GM11168 (cell line): ENCODE measurements around the gene OR2M4.
"Not testable (repeated sequence)": the region's sequence is repeated elsewhere in the genome, so short reads cannot be mapped to it uniquely, and the experiment has no call there.

Experiments used
- in situ Hi-C: fragments of 300-500 bp; cut with MboI; formaldehyde crosslinking; loops from one replicate; pipeline ENCODE4 v1.12.0; 2022; ENCODE audit warnings: low sequenced_read_pairs; ENCODE audit not compliant: unreplicated experiment

Gene OR2M4, protein sequence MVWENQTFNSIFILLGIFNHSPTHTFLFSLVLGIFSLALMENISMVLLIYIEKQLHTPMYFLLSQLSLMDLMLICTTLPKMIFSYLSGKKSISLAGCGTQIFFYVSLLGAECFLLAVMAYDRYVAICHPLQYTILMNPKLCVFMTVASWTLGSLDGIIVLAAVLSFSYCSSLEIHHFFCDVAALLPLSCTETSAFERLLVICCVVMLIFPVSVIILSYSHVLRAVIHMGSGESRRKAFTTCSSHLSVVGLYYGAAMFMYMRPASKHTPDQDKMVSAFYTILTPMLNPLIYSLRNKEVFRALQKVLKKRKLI

DNA sequence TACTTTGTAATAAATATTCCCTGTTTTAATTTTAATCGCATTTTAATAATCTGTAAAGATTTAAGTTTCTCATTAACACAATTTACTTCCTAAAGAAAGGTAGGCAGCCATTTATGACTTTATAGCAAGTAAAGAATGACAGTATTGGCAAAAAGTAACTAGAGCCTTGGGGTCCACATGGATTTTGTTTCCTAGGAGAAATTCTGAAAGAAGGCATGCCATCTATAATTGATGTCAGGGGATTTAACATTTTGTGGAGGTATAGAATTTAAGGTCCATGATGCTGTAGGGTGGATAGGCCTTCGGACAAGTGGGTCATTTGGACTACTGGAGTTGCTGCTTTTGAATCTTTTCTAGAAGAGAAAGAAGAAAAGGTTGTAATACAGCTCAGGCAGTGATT lies at the start of gene OR2M4:
Gene OR2M4, plus strand, starts transcription at position 301 of the 400 bp plus-strand sequence. CDS start 7,512 bp downstream, outside the sequence.
- in situ Hi-C loops = no loop called here

DNA sequence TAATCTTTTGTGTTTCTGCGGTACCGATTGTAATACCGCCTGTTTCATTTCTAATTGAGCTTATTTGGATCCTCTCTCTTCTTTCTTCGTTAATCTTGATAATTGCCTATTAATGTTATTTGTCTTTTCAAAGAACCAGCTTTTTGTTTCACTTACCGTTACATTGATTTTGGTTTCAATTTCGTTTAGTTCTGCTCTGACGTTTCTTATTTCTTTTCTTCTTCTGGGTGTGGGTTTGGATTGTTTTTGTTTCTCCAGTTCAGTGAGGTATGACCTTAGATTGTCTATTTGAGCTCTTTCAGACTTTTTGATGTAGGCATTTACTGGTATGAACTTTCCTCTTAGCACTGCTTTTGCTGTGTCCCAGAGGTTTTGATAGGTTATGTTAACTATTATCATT lies 47.2 kb upstream of the OR2M4 start:
- in situ Hi-C loops = no loop called here

DNA sequence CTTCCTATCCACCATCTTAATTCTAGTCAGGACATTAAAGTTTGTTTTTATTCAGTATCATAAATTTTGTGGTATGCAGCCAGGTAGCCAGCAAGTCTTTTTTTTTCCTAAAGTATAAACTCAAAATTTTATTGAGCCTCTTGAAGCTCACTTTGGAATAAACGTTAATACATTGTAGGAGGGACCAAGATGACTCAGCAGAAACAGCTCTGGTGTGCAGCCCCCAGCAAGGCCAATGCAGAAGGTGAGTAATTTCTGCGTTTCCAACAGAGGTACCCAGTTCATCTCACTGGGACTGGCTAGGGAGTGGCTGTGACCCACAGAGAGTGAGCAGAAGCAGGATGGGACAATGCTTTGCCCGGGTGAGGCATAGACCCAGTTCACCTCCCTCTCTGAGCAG lies 43.9 kb upstream of the OR2M4 start:
- in situ Hi-C loops = no loop called here

DNA sequence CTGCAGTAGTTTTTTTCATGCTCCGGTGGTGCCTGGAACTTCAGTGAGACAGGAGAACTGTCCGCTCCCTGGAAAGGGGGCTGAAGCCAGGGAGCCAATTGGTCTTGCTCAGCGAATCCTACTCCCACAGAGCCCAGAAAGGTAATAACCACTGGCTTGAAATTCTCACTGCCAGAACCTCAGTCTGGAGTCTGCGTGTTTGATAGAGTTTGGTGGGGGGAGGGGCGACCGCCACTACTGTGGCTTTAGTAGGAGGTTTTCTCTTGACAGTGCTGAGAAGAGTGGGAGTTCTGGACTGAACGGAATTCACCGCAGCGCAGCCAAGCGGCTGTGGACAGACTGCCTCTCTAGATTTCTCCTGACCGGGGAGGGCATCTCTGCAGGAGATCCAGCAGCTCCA lies 42.2 kb upstream of the OR2M4 start:
- in situ Hi-C loops = no loop called here

DNA sequence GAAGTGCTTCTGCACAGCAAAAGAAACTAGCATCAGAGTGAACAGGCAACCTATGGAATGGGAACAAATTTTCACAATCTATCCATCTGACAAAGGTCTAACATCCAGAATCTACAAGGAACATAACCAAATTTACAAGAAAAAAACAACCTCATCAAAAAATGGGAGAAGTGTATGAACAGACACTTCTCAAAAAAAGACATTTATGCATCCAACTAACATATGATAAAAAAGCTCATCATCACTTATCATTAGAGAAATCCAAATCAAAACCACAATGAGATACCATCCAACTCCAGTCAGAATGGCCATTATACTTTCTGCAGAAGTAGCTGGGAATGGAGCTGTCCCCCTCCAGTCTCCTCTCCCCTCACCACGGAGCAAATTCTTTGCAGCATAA lies 37.1 kb upstream of the OR2M4 start:
- in situ Hi-C loops = no loop called here

DNA sequence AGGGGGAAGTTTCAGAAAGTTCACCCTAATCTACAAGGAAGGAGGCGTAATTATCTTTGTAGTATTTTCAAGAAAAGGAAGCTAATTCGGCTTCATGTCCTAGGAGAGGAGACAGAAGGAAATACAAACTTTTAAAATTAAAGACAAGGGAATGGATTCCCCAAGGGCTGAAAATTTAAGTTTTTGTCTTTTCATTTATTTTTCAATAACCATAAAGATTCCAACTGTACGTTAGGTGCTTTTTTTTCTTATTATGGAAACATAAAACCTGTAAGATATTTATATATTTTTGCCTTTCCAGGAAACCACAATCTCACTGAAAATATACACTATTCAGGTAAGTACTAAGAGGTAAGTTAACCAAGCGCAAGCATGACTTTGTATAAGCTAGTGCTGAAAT lies 34.3 kb upstream of the OR2M4 start, which contains the start of gene OR2M3:
Gene OR2M3, plus strand, starts transcription at position 301 of the 400 bp plus-strand sequence. CDS start 5,803 bp downstream, outside the sequence.
- in situ Hi-C loops = no loop called here

DNA sequence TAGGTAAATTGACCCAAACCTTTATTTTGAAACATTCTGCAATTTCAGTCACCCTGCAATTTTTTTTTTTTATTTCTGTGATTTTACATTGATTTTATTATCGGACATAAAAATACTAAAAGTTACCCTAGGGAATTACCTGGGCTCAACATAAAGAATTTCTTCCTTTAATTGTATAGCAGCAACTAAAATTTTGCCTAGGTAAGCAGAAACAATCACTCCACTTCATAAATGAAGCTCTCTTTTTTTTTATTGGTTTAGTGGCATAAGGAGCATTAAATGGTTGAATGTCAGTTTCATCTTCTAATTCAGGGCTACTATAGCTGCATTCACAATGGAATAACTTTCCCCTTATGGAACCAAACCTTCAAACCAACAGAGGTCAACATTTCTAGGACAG lies 15.3 kb upstream of the OR2M4 start:
- in situ Hi-C loops = no loop called here

DNA sequence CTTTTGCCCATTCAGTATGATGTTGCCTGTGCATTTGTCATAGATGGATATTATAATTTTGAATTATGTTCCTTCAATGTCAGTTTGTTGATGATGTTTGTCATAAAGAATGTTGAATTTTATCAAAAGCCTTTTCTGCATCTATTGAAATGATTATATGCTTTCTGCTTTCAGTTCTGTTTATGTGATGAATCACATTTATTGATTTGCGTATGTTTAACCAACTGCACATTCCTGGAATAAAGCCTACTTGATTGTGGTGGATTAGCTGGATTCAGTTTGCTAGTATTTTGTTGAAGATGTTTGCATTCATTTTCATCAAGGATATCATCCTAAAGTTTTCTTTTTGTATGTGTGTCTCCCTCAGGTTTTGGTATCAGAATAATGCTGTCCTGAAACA lies 5.7 kb upstream of the OR2M4 start:
- in situ Hi-C loops = no loop called here

DNA sequence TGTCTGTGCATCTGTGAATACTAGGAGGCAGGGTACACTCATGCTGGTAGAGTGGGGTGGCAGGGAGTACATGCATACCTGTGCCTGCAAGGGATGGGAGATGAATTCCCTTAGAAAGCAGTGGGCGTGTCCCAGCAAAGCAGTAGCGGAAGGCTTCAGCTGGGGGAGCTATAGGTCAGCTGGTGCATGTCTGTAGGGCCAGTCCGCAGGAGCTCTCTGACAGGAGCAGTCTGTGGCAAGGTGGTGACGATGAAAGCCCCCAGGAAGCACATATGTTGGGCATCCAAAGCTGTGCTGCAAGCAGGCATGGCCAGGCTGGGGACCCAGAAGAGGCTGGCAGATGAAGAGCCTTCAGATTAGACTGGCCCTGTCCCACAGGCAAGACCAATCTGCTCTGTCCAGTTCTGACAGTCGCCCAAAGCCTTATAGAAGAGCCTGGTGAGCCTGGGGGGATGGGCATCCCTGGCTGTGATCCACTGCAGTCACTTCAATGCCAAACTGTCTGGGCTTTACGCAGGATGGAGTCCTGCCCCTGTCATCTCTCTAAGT lies 1.8 kb upstream of the OR2M4 start:
- in situ Hi-C loops = no loop called here

DNA sequence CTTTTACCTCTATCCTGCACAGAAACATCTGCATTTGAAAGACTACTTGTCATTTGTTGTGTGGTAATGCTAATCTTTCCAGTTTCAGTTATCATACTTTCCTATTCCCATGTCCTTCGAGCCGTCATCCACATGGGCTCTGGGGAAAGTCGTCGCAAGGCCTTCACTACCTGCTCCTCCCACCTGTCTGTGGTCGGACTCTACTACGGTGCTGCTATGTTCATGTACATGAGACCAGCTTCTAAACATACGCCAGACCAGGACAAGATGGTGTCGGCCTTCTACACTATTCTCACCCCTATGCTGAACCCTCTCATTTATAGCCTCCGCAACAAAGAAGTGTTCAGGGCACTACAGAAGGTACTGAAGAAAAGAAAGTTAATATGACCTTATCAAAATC lies 8.3 kb downstream of the OR2M4 start:
- in situ Hi-C loops = no loop called here

DNA sequence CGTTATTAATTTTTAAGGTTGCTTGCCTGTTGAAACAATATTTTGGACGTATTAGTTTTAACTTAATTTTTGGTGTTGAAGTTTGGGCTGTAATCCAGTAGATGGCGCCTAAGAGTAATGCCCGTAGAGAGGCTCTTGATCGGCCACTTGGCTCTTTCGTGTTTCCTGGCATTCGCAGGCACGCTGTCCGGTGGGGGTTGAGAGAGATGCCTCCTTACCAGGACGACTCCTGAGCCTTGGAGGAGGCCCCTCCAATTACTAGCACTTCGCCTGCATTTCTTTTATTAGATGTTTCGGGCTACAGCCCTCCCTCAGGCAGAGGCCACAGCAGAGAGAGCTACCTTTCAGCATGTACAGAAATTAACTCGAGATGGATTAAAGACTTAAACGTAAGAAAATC lies 12.0 kb downstream of the OR2M4 start:
- in situ Hi-C loops = no loop called here

DNA sequence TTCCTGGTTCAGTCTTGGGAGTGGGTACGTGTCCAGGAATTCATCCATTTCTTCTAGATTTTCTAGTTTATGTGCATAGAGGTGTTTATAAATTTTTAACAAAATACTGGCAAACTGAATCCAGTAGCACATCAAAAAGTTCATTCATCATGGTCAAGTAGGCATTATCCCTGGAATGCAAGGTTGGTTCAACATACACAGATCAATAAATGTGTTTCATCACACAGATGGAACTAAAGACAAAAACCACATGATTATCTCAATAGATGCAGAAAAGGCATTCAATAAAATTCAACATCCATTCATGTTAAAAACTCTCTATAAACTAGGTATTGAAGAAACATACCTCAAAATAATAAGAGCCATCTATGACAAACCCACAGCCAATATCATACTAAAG lies 28.1 kb downstream of the OR2M4 start:
- in situ Hi-C loops = not testable (repeated sequence)

DNA sequence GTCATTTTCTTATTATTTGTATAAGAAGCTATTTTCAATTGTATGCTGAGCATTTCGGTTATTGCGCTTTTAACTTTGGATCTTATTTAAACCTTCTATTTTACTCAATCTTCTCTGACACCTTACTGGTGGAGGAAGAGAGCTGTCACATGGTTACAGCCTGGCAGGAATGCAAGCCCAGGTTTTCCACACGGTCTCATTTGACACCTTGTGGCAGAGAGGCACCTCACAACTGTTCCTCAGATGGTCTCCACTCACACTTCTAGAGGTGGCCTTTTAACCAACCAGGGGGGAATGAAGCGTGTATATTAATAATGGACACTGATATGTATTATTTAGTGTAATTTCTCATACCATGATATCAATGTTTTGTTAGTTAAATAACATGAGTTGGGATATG lies 37.0 kb downstream of the OR2M4 start:
- in situ Hi-C loops = no loop called here

DNA sequence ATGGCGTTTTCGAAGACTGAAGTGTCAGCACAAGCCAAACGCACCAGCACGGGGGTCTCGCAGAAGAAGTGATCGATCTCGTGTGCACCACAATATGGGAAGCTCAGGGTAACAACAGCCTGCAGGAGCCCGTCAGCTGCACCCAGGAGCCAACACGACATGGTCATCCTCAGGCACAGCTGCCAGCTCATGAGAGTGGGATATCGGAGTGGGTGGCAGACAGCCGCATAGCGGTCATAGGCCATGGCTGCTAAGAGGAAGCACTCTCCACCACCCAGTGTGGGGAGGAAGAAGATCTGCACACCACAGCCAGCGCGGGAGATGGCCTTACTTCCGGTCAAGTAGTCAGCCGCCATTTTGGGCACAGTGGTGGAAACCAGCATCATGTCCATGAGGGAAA lies 42.0 kb downstream of the OR2M4 start:
- in situ Hi-C loops = not testable (repeated sequence)

DNA sequence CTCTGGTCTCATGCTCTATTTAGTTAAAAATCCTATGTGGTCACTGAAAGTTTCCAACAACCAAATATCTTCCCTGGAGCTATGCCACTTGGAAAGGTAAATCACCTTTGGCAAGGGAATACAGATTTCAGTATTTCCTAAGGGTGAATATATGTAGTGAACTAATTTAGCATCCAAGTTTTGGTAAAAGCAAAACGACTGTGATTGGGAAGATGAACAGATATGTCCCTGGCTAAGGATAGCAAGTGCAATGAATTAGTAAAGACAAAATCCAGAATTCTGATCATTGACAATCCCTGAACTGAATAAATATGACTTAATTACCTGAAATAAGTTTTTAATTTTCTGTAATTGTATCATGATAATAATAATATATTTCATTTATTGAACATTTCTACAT lies 46.7 kb downstream of the OR2M4 start, which contains the start of gene OR2T33:
Gene OR2T33, minus strand, starts transcription at position 101 of the 400 bp plus-strand sequence. CDS start 4,162 bp downstream, outside the sequence.
- in situ Hi-C loops = no loop called here

DNA sequence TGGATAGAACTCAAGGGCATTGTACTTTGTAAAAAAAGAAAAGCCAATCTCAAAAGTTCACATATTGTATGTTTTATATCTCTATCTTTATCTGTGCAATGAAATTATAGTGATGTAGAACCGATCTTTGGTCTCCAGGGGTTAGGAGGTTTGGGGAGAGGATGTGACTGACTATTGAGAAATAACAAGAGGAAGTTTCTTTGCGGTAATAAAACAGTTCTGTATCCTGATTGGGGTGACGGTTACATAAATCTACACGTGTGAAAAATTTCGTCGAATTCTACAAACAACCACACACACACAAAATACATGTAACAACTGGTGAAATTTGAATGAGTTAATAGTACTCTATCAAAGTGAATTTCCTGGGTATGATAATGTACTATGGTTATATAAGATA lies 57.2 kb downstream of the OR2M4 start:
- in situ Hi-C loops = no loop called here
